SU-DHL-6 (cell line): ENCODE measurements around the gene PTPRE.

Source experiments
- CTCF ChIP-seq: fragments of 200-600 bp; sonication (generic); IDR thresholded peaks from one replicate; pipeline ENCODE4 v1.5.1; 2017; ENCODE audit warnings: antibody characterized with exemption, mild to moderate bottlenecking, low read length, moderate library complexity; ENCODE audit not compliant: insufficient read depth, poor library complexity, severe bottlenecking
- EZH2phosphoT487 ChIP-seq: fragments of 200-600 bp; sonication (generic), shearing (Covaris generic); conservative IDR thresholded peaks from 2 replicates; pipeline ENCODE4 v1.6.1; 2018; ENCODE audit warnings: mild to moderate bottlenecking, antibody characterized with exemption, low read length, moderate library complexity, mixed read lengths

GRCh38 chr10:128068398-128069285 lies 161.7 kb downstream of the PTPRE start:
- no peak for TF ChIP-seq CTCF
- TF ChIP-seq EZH2phosphoT487: no peak
